Suprapubic skin (tissue), 4 donors: ENCODE measurements around the gene PCSK4. TPM values are rescaled to one million over a fixed set of nuclear protein-coding genes. Genes with fewer than 3 reads are reported as not detected.

ENCODE experiments used
- DNase-seq, 2 donors: peaks; one replicate each; pipeline ENCODE4 v3.0.0-alpha.2; 2019; ENCODE audit warnings: low spot score in 2 of 2
- H3K27ac ChIP-seq: fragments of 200-600 bp; sonication (generic); one replicate; pipeline ENCODE4 v1.5.1; 2019
- H3K27me3 ChIP-seq: fragments of 200-600 bp; sonication (generic); one replicate; pipeline ENCODE4 v1.5.1; 2019
- H3K36me3 ChIP-seq: fragments of 200-600 bp; sonication (generic); one replicate; pipeline ENCODE4 v1.5.1; 2019
- H3K4me1 ChIP-seq: fragments of 200-600 bp; sonication (generic); one replicate; pipeline ENCODE4 v1.5.1; 2019
- H3K4me3 ChIP-seq: fragments of 200-600 bp; sonication (generic); one replicate; pipeline ENCODE4 v1.5.1; 2019; ENCODE audit warnings: mild to moderate bottlenecking
- H3K9me3 ChIP-seq: fragments of 200-600 bp; sonication (generic); one replicate; pipeline ENCODE4 v1.5.1; 2019
- EP300 ChIP-seq: sonication (generic); formaldehyde crosslinking; IDR thresholded peaks from one replicate; pipeline ENCODE4 v1.6.1; 2017; ENCODE audit warnings: antibody characterized with exemption
- POLR2A ChIP-seq, 2 donors: fragments of 450-650 bp; IDR thresholded peaks; one replicate each; pipeline ENCODE4 v1.6.1; 2017; ENCODE audit warnings: antibody characterized with exemption in 2 of 2, mild to moderate bottlenecking in 2 of 2, moderate library complexity in 2 of 2
- POLR2AphosphoS5 ChIP-seq, 3 donors: sonication (generic); formaldehyde crosslinking; IDR thresholded peaks; one replicate each; pipeline ENCODE4 v1.6.1; 2017; ENCODE audit warnings: antibody characterized with exemption in 3 of 3
- WGBS: methylation state at CpG from one replicate; pipeline ENCODE4 v1.1.5; 2018; 5-methylcytosine and 5-hydroxymethylcytosine counted together
- total RNA-seq, 4 donors: library from RNA; depleted of rRNA; stranded (reverse); fragments of >200 nt; gene quantifications; one replicate each; pipeline ENCODE4 v1.1.0, GENCODE V29; 2016
- TF ChIP-seq, protein P1 (sequence below), 2 donors: fragments of 200-600 bp in 1 of 2; fragments of 450-650 bp in 1 of 2; sonication (generic) in 1 of 2; IDR thresholded peaks; one replicate each; pipeline ENCODE4 v1.5.1; 2016 to 2019; ENCODE audit warnings: antibody characterized with exemption in 2 of 2, mild to moderate bottlenecking in 1 of 2, moderate library complexity in 1 of 2

Gene PCSK4
- total RNA-seq, 4 donors from 2014 or later = 1.4 to 6.6 (median 3.8) TPM

DNA sequence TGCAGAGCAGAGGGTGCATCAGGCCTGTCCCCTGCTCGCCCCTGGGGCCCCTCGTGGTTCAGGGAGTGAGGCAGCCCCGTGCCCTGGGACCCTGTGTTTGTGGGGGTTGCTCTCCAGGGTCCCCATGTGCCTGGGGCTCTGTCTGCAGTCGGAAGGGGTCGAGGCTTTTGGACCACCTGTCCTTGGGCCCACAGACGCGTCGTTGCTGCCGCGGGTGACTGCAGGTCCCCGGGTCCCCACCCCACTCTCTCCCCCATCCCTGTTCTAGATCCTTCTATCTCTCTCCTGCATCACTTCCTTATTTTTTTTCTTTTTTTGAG is 1.9 kb downstream of the PCSK4 start:
- H3K4me3 ChIP-seq = no peak overlapping the region

GRCh38 chr19:1487576-1488281 is 2.4 kb downstream of the PCSK4 start:
- Histone ChIP-seq H3K36me3 (no peaks in the 10 kb centered on the region), H3K9me3 (no peaks in the 10 kb centered on the region), H3K27ac (no peak overlapping the region), H3K27me3 (no peaks in the 10 kb centered on the region), H3K4me1 (peaks cover 21% of the 10 kb centered on the region), H3K4me3 (no peak overlapping the region)
- 91% methylated on average over 9 of the region's 40 CpGs for WGBS
- DNase-seq = peak in 1 of 2 donors; percentile 71
- no peak for TF ChIP-seq POLR2A (IDR thresholded peaks at IDR 0.05)
- TF ChIP-seq, protein P1, sequence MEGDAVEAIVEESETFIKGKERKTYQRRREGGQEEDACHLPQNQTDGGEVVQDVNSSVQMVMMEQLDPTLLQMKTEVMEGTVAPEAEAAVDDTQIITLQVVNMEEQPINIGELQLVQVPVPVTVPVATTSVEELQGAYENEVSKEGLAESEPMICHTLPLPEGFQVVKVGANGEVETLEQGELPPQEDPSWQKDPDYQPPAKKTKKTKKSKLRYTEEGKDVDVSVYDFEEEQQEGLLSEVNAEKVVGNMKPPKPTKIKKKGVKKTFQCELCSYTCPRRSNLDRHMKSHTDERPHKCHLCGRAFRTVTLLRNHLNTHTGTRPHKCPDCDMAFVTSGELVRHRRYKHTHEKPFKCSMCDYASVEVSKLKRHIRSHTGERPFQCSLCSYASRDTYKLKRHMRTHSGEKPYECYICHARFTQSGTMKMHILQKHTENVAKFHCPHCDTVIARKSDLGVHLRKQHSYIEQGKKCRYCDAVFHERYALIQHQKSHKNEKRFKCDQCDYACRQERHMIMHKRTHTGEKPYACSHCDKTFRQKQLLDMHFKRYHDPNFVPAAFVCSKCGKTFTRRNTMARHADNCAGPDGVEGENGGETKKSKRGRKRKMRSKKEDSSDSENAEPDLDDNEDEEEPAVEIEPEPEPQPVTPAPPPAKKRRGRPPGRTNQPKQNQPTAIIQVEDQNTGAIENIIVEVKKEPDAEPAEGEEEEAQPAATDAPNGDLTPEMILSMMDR (IDR thresholded peaks at IDR 0.05) = no peak
- no peak for TF ChIP-seq EP300
- TF ChIP-seq POLR2AphosphoS5 (IDR thresholded peaks at IDR 0.05) = no peak

More for the DNA sequence above, 1.9 kb downstream of the PCSK4 start:
- WGBS = 92% methylated on average over 11 of the region's 11 CpGs
- Histone ChIP-seq H3K4me1 (peaks cover 21% of the 10 kb centered on the region), H3K27ac (no peak overlapping the region), H3K9me3 (no peaks in the 10 kb centered on the region), H3K36me3 (no peaks in the 10 kb centered on the region), H3K27me3 (no peaks in the 10 kb centered on the region)
- no peak for DNase-seq
- TF ChIP-seq, protein P1 (IDR thresholded peaks at IDR 0.05) = no peak
- no peak for TF ChIP-seq EP300
- TF ChIP-seq POLR2A (IDR thresholded peaks at IDR 0.05) = no peak
- TF ChIP-seq POLR2AphosphoS5 (IDR thresholded peaks at IDR 0.05) = no peak

- Histone ChIP-seq H3K27ac (no peak overlapping the region), H3K27me3 (no peaks in the 10 kb centered on the region), H3K36me3 (no peaks in the 10 kb centered on the region), H3K4me1 (peaks cover 21% of the 10 kb centered on the region), H3K4me3 (no peak overlapping the region), H3K9me3 (no peaks in the 10 kb centered on the region)
- TF ChIP-seq EP300 = no peak
- TF ChIP-seq, protein P1 (IDR thresholded peaks at IDR 0.05) = no peak
- no peak for TF ChIP-seq POLR2AphosphoS5 (IDR thresholded peaks at IDR 0.05)
- TF ChIP-seq POLR2A (IDR thresholded peaks at IDR 0.05) = no peak
- DNase-seq = peak in 1 of 2 donors; percentile 53
- 88% methylated on average over 24 of the region's 56 CpGs for WGBS
Observed at GRCh38 chr19:1486720-1487575, 3.2 kb downstream of the PCSK4 start.

DNA sequence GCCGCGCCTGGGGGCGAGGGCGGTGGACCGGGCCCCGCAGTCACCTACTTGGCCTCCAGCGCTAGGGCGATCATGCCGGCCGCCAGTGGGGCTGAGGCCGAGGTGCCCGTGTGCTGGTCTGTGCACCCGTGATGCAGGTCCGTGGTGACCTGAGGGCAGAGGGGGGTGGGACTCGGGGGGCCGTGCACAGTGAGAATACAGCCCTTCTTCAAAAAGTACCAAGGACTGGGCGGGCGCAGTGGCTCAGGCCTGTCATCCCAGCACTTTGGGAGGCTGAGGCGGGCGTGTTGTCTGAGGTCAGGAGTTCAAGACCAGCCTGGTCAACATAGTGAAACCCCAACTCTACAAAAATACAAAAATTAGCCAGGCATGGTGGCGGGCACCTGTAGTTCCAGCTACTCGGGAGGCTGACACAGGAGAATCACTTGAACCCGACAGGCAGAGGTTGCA is 6.1 kb downstream of the PCSK4 start:
- no peaks in the 10 kb centered on the region for H3K9me3 ChIP-seq
- peaks cover 6% of the 10 kb centered on the region for H3K4me1 ChIP-seq
- no peak overlapping the region for H3K4me3 ChIP-seq
- no peak for TF ChIP-seq POLR2AphosphoS5 (IDR thresholded peaks at IDR 0.05)
- TF ChIP-seq, protein P1 (IDR thresholded peaks at IDR 0.05) = no peak
- TF ChIP-seq POLR2A (IDR thresholded peaks at IDR 0.05) = no peak
- TF ChIP-seq EP300 = no peak
- no peak overlapping the region for H3K27ac ChIP-seq
- WGBS = 85% methylated on average over 18 of the region's 23 CpGs
- H3K27me3 ChIP-seq = no peaks in the 10 kb centered on the region
- no peaks in the 10 kb centered on the region for H3K36me3 ChIP-seq
- no peak for DNase-seq
